Psoas muscle (tissue), 8 donors: ENCODE results near the gene ZNF681. TPM values are rescaled to one million over a fixed set of nuclear protein-coding genes. Genes with fewer than 3 reads are reported as not detected.
"Not testable (repeated sequence)": the region's sequence is repeated elsewhere in the genome, so short reads cannot be mapped to it uniquely, and the experiment has no call there.

ENCODE experiments used
- ATAC-seq, 4 donors: fragments of 200-7000 bp; cut with Tn5 transposase; one replicate each; pipeline ENCODE4 v1.9.1; 2020; ENCODE audit warnings: moderate library complexity in 3 of 4, mild to moderate bottlenecking in 2 of 4
- DNase-seq, 2 donors: peaks; one replicate each; pipeline ENCODE4 v3.0.0-alpha.2; 2020
- H3K27ac ChIP-seq: fragments of 200-600 bp; one replicate; pipeline ENCODE4 v1.8.0; 2022
- H3K27me3 ChIP-seq, 3 donors: fragments of 200-600 bp in 1 of 3; one replicate each; pipeline versions ENCODE4 v1.6.1 to v1.8.0; 2013 to 2022; ENCODE audit warnings: low read length in 2 of 3, mild to moderate bottlenecking in 2 of 3, moderate library complexity in 1 of 3; ENCODE audit not compliant: insufficient read depth in 3 of 3
- H3K36me3 ChIP-seq, 2 donors: fragments of 200-600 bp in 1 of 2; one replicate each; pipeline versions ENCODE4 v1.6.1 to v1.8.0; 2013 to 2022; ENCODE audit warnings: low read depth in 1 of 2, mild to moderate bottlenecking in 1 of 2, moderate library complexity in 1 of 2; ENCODE audit not compliant: insufficient read depth in 1 of 2
- H3K4me1 ChIP-seq: fragments of 200-600 bp; one replicate; pipeline ENCODE4 v1.8.0; 2022
- H3K4me3 ChIP-seq: fragments of 200-600 bp; one replicate; pipeline ENCODE4 v1.8.0; 2022; ENCODE audit warnings: mild to moderate bottlenecking
- H3K9me3 ChIP-seq: fragments of 200-600 bp; one replicate; pipeline ENCODE4 v1.8.0; 2022
- WGBS, 3 donors: extraction: QIAGEN DNeasy Blood & Tissue Kit; methylation state at CpG; one replicate each; pipeline versions ENCODE4 v1.1.6 to v1.1.7; 2013; 5-methylcytosine and 5-hydroxymethylcytosine counted together
- intact Hi-C, 2 donors: fragments of 100-400 bp; cut with DNase I; formaldehyde crosslinking; loops; one replicate each; pipeline versions ENCODE4 v1.11.0 to v1.14.2; 2022
- polyA plus RNA-seq, 3 donors: library from polyadenylated mRNA; stranded (reverse); fragments of 200-250 nt; gene quantifications; one replicate each; pipeline ENCODE4 v1.2.3, GENCODE V29; 2013
- total RNA-seq, 4 donors: library from RNA; stranded (reverse); fragmentation: NEBNext Ultra II Directional in 2 of 4; extraction: Animal tissue kit (Norgen Biotek cat#: 25700) in 2 of 4; gene quantifications; one replicate each; pipeline versions ENCODE4 v1.2.1 to v1.2.4, GENCODE V29; 2021 to 2023
- TF ChIP-seq, protein P1 (sequence below): fragments of 200-600 bp; IDR thresholded peaks from one replicate; pipeline ENCODE4 v1.8.0; 2022; ENCODE audit warnings: antibody characterized with exemption
- donor health status: healthy with polysubstance abuse.
- donor health status: DM: no; HTN: no; CAD: no; lungs with moderate emphysema.
- donor health status: Bipolar disorder and iron deficiency.
- donor health status: healthy.
- donor health status: DM: yes; HTN: yes; CAD: no.
- donor health status: DM: no; HTN: no; CAD: no.
- donor health status: DM: no; HTN: no; CAD: no.
- donor health status: DM: yes; HTN: yes; CAD: no.

Gene ZNF681
- total and polyA plus RNA-seq, 7 donors, result 0.06 to 0.26 (median 0.18) TPM

DNA sequence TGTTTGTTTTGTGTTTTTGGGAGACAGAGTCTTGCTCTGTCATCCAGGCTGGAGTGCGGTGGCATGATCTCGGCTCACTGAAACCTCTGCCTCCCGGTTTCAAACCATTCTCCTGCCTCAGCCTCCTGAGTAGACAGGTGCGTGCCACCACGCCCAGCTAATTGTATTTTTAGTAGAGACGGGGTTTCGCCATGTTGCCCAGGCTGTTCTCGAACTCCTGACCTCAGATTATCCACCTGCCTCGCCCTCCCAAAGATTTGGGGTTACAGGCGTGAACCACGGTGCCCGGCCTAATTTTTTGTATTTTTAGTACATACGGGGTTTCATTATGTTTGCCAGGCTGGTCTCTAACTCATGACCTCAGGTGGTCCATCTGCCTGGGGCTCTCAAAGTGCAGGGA, 8.3 kb upstream of the ZNF681 start:
- no peak for DNase-seq
- intact Hi-C loops, result no loop called here
- ATAC-seq, result no peak
- TF ChIP-seq, protein P1, sequence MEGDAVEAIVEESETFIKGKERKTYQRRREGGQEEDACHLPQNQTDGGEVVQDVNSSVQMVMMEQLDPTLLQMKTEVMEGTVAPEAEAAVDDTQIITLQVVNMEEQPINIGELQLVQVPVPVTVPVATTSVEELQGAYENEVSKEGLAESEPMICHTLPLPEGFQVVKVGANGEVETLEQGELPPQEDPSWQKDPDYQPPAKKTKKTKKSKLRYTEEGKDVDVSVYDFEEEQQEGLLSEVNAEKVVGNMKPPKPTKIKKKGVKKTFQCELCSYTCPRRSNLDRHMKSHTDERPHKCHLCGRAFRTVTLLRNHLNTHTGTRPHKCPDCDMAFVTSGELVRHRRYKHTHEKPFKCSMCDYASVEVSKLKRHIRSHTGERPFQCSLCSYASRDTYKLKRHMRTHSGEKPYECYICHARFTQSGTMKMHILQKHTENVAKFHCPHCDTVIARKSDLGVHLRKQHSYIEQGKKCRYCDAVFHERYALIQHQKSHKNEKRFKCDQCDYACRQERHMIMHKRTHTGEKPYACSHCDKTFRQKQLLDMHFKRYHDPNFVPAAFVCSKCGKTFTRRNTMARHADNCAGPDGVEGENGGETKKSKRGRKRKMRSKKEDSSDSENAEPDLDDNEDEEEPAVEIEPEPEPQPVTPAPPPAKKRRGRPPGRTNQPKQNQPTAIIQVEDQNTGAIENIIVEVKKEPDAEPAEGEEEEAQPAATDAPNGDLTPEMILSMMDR, result no peak
- no peaks in the 10 kb centered on the region for H3K36me3 ChIP-seq
- H3K27me3 ChIP-seq, result peaks cover 0 to 2% (median 0%) of the 10 kb centered on the region in 3 donors
- no peaks in the 10 kb centered on the region for H3K4me1 ChIP-seq
- H3K27ac ChIP-seq, result no peak overlapping the region
- no peak overlapping the region for H3K4me3 ChIP-seq
- no peaks in the 10 kb centered on the region for H3K9me3 ChIP-seq
- 90% methylated on average over 13 of the region's 13 CpGs for WGBS, 3 donors

DNA sequence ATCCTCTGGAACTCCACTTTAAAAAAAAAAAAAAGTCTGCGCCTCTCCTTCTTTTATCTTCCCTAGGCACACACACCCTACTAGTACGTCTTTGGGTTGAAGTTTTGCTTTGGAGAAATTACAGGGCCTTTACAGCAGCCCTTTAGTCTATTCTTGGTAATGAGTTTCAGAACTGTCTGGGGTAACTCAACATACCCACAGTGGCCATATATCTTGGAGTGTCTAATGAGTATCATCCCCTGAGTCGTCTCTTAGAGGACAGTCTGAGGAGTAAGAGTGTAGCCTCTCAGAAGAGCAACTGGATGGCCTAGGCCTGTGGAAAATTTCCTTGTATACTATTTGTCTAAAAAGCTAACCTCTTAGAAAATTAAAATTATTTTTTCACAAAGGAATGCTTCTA, 6.1 kb upstream of the ZNF681 start:
- DNase-seq (no peak), ATAC-seq (no peak)
- no peaks in the 10 kb centered on the region for H3K36me3 ChIP-seq
- no peaks in the 10 kb centered on the region for H3K9me3 ChIP-seq
- H3K27me3 ChIP-seq, result peaks cover 0 to 2% (median 0%) of the 10 kb centered on the region in 3 donors
- TF ChIP-seq, protein P1, result no peak
- intact Hi-C loops, result no loop called here
- H3K4me1 ChIP-seq, result no peaks in the 10 kb centered on the region
- WGBS, 3 donors, result 75 to 84% (median 82%) methylated on average over 3 of the region's 3 CpGs
- no peak overlapping the region for H3K27ac ChIP-seq
- H3K4me3 ChIP-seq, result no peak overlapping the region

DNA sequence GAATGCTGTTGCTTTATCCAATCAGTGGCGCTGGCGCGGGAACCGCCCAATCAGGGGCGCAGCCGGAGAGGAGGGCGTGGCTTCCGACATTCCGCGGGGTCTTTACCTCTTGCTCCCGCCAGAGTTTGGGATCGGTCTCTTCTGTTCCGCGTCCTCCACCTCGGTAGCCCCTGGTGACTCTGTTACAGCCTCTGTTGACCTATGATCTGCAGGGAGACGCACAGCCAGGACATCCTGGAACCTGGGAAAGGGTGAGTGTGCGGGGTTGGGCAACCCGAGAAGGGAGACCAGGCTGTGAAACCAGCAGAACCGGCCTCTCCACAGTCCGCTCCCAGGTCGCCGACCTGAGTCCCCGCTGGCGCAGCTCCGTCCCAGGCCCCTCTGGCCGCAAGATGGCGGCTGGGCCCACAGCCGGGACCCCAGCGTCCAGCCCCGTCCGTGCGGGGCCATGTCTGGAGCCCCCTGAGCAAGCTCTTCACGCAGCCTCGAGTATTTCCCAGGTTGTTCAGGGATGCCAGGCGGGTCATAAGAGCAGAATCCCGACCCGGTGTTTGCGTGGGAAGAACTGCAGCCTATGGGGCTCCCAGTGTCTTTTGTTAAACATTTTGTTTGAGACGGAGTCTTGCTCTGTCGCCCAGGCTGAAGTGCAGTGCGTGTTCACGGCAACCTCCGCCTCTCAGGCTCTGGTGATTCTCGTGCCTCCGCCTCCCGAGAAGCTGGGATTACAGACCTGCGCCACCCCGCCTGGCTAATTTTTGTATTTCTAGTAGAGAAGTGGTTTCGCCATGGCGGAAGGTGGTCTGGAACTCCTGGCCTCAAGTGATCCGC, 4.4 kb upstream of the ZNF681 start:
- peaks cover 0 to 2% (median 0%) of the 10 kb centered on the region in 3 donors for H3K27me3 ChIP-seq
- TF ChIP-seq, protein P1, result no peak
- intact Hi-C loops, result no loop called here
- ATAC-seq (peak in 3 of 4 donors; percentile 51 to 69 (median 54)), DNase-seq (peak; percentile 75 to 79)
- no peaks in the 10 kb centered on the region for H3K4me1 ChIP-seq
- H3K27ac ChIP-seq, result no peak overlapping the region
- peak overlapping the region; percentile 70 for H3K4me3 ChIP-seq
- H3K9me3 ChIP-seq, result no peaks in the 10 kb centered on the region
- WGBS, 3 donors, result 2 to 6% (median 3%) methylated on average over 51 of the region's 51 CpGs
- H3K36me3 ChIP-seq, result no peaks in the 10 kb centered on the region

DNA sequence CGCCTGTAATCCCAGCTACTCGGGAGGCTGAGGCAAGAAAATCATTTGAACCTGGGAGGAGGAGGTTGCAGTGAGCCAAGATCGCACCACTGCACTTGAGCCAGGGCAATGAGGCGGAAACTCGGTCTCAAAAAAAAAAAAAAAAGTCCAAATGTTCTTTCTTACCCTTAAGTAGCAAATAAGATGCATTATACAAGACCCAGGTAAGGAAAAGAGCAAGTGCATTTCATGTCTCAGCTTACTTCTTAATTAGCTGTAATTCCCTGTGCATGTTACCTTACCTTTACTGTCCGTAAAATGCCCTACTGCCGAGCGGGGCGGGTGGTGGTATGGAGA, 3.8 kb upstream of the ZNF681 start:
- intact Hi-C loops, result no loop called here
- ATAC-seq (no peak), DNase-seq (no peak)
- H3K27me3 ChIP-seq, result peaks cover 0 to 2% (median 0%) of the 10 kb centered on the region in 3 donors
- no peak overlapping the region for H3K27ac ChIP-seq
- TF ChIP-seq, protein P1, result no peak
- no peaks in the 10 kb centered on the region for H3K9me3 ChIP-seq
- H3K36me3 ChIP-seq, result no peaks in the 10 kb centered on the region
- H3K4me1 ChIP-seq, result no peaks in the 10 kb centered on the region
- peak overlapping the region; percentile 70 for H3K4me3 ChIP-seq
- WGBS, 3 donors, result 19 to 24% (median 22%) methylated on average over 9 of the region's 9 CpGs

DNA sequence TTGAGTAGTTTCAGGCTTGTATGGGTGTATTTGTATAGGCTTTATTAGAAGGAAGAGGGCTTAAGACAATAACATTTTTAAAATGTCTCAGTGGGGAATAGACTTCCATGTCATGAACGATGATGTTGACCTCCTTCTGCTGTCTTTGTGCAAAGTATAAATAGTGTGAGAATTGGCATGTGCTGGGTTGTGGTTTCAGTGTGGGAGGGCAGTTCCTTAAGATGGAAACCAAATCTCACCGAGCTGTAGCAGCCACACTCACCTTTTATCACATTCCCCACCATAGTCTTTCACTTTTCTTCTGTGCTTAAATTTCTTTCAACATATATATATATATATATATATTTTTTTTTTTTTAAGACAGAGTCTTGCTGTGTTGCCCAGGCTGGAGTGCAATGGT, 1.6 kb upstream of the ZNF681 start:
- H3K4me3 ChIP-seq, H3K27ac ChIP-seq, H3K36me3 ChIP-seq, H3K9me3 ChIP-seq, H3K27me3 ChIP-seq, intact Hi-C loops, ATAC-seq, DNase-seq, H3K4me1 ChIP-seq: not testable (repeated sequence)
- 80 to 90% (median 89%) methylated on average over 2 of the region's 2 CpGs for WGBS, 3 donors

DNA sequence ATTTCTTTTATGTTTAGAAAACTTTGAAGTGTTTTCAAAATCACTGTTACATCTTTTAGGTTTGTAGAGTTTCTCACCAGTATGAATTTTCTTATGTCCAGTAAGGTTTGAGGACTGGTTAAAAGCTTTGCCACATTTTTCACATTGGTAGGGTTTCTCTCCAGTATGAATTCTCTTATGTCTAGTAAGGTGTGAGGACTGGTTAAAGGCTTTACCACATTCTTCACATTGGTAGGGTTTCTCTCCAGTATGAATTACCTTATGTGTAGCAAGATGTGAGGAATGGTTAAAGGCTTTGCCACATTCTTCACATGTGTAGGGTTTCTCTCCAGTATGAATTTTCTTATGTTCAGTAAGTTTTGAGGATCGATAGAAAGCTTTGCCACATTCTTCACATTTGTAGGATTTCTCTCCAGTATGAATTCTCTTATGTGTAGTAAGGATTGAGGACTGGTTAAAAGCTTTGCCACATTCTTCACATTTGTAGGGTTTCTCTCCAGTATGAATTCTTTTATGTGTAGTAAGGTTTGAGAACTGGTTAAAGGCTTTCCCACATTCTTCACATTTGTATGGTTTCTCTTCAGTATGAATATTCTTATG, 15.0 kb downstream of the ZNF681 start:
- ATAC-seq, H3K27ac ChIP-seq, intact Hi-C loops, H3K36me3 ChIP-seq, H3K27me3 ChIP-seq, H3K4me3 ChIP-seq, DNase-seq, H3K4me1 ChIP-seq: not testable (repeated sequence)
- peaks cover 24% of the 10 kb centered on the region for H3K9me3 ChIP-seq
- WGBS, 3 donors, result 99 to 100% (median 100%) methylated on average over 1 of the region's 1 CpG

DNA sequence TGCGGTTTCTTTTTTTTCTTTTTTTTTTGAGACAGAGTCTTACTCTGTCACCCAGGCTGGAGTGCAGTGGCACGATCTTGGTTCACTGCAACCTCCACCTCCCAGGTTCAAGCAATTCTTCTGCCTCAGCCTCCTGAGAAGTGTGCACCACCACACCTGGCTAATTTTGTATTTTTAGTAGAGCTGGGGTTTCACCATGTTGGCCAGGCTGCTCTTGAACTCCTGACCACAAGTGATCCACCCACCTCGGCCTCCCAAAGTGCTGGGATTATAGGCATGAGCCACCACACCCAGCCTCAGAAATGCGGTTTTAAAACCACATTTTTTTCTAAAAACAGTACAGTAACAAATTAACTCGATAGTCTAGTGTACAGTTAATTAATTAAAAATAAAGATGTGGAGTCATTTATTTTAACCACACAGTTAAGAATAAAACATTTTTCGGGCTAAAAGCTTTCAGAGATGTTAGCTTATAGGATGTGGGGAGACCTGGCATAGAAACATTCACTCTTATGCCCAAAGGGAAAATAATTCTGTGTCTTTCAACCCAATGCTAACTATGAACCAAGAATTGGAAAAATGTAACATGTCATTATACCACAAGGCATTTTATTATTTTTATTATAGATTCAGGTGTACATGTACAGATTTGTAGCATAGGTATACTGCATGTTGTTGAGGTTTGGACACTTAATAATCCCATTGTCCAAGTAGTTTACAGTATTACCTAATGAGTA, 27.8 kb downstream of the ZNF681 start:
- 83 to 86% (median 84%) methylated on average over 6 of the region's 6 CpGs for WGBS, 3 donors
- not testable (repeated sequence) for DNase-seq

More for the DNA sequence above, 27.8 kb downstream of the ZNF681 start:
- H3K36me3 ChIP-seq, intact Hi-C loops, H3K4me1 ChIP-seq, H3K27me3 ChIP-seq, H3K4me3 ChIP-seq, ATAC-seq, H3K9me3 ChIP-seq, H3K27ac ChIP-seq: not testable (repeated sequence)
